ENCODE data around the gene ATG5. TPM values are rescaled to one million over a fixed set of nuclear protein-coding genes. Genes with fewer than 3 reads are reported as not detected.

The ATG5 gene
- total RNA-seq, 1 experiment from 2014 or later = 26.9 TPM

DNA sequence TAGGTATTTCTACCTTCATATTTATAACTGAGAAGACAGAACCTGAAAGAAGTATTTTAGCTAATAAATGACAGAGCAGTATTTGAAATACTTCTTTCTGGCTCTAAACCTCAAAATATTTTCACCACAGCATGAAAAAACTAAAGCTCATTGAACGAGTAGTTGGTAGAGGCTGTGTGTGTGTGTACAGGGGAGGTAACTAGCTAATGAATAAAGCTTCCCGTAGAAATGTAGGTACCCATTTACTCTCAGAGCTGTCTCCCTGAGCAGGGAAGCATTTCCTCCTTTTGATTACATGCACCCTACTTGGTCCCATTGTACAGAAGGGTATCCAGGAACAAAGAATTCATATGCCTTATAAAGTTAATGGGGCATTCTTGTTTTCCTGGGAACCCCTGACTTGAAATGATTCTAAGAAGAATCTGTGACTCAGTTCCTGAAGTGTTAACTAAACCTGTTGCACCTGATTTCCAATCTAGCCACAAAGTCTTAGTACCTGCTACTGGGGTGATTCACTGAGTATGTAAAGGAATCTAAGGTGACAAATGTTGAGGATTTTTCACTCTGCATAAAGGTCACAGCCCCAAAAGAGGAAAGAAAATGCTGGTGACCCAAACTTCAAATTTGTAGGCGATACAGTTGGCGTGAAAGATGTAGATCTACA is 47.4 kb upstream of the ATG5 start:
- no peak overlapping the region for H3K4me3 Mint-ChIP-seq (ENCODE audit: unreplicated experiment)
- BruUV-seq (replicated peaks) = no TSS peak
- Histone ChIP-seq H3K27me3 (replicated peaks; ENCODE audit: control insufficient read depth, insufficient read depth, low read length) (no peaks in the 10 kb centered on the region; the same call in none of the 2 replicates), H3K36me3 (ENCODE audit: control insufficient read depth, insufficient read depth, low read length) (no peaks in the 10 kb centered on the region), H3K9me3 (no peaks in the 10 kb centered on the region), H3K4me1 (no peaks in the 10 kb centered on the region), H3K4me3 (ENCODE audit: low read depth, low read length) (no peak overlapping the region)
- CTCF ChIA-PET = no interaction called here
- H3K27ac Mint-ChIP-seq (ENCODE audit: unreplicated experiment) = no peak overlapping the region
- TF ChIP-seq, protein P1, sequence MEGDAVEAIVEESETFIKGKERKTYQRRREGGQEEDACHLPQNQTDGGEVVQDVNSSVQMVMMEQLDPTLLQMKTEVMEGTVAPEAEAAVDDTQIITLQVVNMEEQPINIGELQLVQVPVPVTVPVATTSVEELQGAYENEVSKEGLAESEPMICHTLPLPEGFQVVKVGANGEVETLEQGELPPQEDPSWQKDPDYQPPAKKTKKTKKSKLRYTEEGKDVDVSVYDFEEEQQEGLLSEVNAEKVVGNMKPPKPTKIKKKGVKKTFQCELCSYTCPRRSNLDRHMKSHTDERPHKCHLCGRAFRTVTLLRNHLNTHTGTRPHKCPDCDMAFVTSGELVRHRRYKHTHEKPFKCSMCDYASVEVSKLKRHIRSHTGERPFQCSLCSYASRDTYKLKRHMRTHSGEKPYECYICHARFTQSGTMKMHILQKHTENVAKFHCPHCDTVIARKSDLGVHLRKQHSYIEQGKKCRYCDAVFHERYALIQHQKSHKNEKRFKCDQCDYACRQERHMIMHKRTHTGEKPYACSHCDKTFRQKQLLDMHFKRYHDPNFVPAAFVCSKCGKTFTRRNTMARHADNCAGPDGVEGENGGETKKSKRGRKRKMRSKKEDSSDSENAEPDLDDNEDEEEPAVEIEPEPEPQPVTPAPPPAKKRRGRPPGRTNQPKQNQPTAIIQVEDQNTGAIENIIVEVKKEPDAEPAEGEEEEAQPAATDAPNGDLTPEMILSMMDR (IDR thresholded peaks at IDR 0.05; ENCODE audit: insufficient read depth in 1 of 2, low read depth in 1 of 2, low read length in 1 of 2, severe bottlenecking in 1 of 2, unreplicated experiment in 1 of 2) = no peak
- no peaks in the 10 kb centered on the region for H3K4me1 Mint-ChIP-seq (ENCODE audit: low read depth, unreplicated experiment)
- POLR2A ChIA-PET = no interaction called here
- H3K36me3 Mint-ChIP-seq (ENCODE audit: insufficient read depth, unreplicated experiment) = no peaks in the 10 kb centered on the region
- no peaks in the 10 kb centered on the region for H3K9me3 Mint-ChIP-seq (ENCODE audit: unreplicated experiment)
- no peak for DNase-seq
- peaks cover 10% of the 10 kb centered on the region for H3K27me3 Mint-ChIP-seq (ENCODE audit: insufficient read depth, unreplicated experiment)
- intact Hi-C loops (cut with micrococcal nuclease; ENCODE audit: unreplicated experiment) = no loop called here

DNA sequence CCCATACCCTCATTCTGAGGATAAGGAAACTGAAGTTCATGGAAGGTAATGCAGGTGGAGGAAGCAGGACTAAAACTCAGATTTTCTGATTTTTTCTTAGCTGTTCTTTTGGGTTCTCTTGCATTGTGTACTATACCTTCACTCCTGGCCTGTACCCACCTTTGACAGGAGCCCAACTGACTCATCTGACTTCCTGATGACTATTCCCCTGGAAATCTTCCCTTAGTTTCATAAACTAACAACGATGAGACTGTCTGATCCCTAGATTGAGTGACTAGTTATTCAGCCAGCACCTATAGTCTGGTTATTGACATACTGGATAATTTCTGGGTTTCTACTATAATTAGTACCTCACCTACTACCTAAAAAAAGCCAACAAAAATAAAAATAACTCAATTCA is 45.1 kb upstream of the ATG5 start:
- TF ChIP-seq, protein P1 (IDR thresholded peaks at IDR 0.05; ENCODE audit: insufficient read depth in 1 of 2, low read depth in 1 of 2, low read length in 1 of 2, severe bottlenecking in 1 of 2, unreplicated experiment in 1 of 2) = no peak
- H3K4me1 Mint-ChIP-seq (ENCODE audit: low read depth, unreplicated experiment) = no peaks in the 10 kb centered on the region
- H3K27ac Mint-ChIP-seq (ENCODE audit: unreplicated experiment) = no peak overlapping the region
- Histone ChIP-seq H3K27me3 (replicated peaks; ENCODE audit: control insufficient read depth, insufficient read depth, low read length) (no peaks in the 10 kb centered on the region; the same call in none of the 2 replicates), H3K4me3 (ENCODE audit: low read depth, low read length) (no peak overlapping the region), H3K9me3 (no peaks in the 10 kb centered on the region), H3K4me1 (no peaks in the 10 kb centered on the region), H3K36me3 (ENCODE audit: control insufficient read depth, insufficient read depth, low read length) (no peaks in the 10 kb centered on the region)
- H3K27me3 Mint-ChIP-seq (ENCODE audit: insufficient read depth, unreplicated experiment) = peaks cover 3% of the 10 kb centered on the region
- ChIA-PET CTCF (no interaction called here), POLR2A (no interaction called here)
- no peaks in the 10 kb centered on the region for H3K36me3 Mint-ChIP-seq (ENCODE audit: insufficient read depth, unreplicated experiment)
- H3K9me3 Mint-ChIP-seq (ENCODE audit: unreplicated experiment) = no peaks in the 10 kb centered on the region
- no peak for DNase-seq
- intact Hi-C loops (cut with micrococcal nuclease; ENCODE audit: unreplicated experiment) = no loop called here
- BruUV-seq (replicated peaks) = no TSS peak
- no peak overlapping the region for H3K4me3 Mint-ChIP-seq (ENCODE audit: unreplicated experiment)

DNA sequence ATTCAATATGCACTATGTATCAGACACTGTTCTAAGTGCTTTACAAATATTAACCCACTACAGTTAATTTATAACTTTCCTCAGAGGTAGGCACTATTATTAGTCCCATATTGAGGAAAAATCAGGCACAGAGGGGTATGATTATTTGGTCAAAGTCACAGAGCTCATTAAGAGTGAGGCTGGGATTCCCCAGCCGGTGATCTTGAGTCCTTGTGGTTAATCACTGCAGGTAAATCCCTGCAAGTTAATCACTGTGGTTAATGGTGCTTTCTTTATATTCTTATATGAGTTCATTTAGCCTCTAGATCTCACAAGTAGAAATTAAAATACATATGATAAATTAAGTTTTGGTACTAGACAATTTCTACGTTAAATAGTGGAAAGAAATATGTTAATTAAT is 44.2 kb upstream of the ATG5 start:
- H3K27ac Mint-ChIP-seq (ENCODE audit: unreplicated experiment) = no peak overlapping the region
- H3K9me3 Mint-ChIP-seq (ENCODE audit: unreplicated experiment) = no peaks in the 10 kb centered on the region
- H3K27me3 Mint-ChIP-seq (ENCODE audit: insufficient read depth, unreplicated experiment) = no peaks in the 10 kb centered on the region
- BruUV-seq (replicated peaks) = no TSS peak
- Histone ChIP-seq H3K4me1 (no peaks in the 10 kb centered on the region), H3K36me3 (ENCODE audit: control insufficient read depth, insufficient read depth, low read length) (no peaks in the 10 kb centered on the region), H3K4me3 (ENCODE audit: low read depth, low read length) (no peak overlapping the region), H3K9me3 (no peaks in the 10 kb centered on the region), H3K27me3 (replicated peaks; ENCODE audit: control insufficient read depth, insufficient read depth, low read length) (no peaks in the 10 kb centered on the region; the same call in none of the 2 replicates)
- no peaks in the 10 kb centered on the region for H3K36me3 Mint-ChIP-seq (ENCODE audit: insufficient read depth, unreplicated experiment)
- no peaks in the 10 kb centered on the region for H3K4me1 Mint-ChIP-seq (ENCODE audit: low read depth, unreplicated experiment)
- TF ChIP-seq, protein P1 (IDR thresholded peaks at IDR 0.05; ENCODE audit: insufficient read depth in 1 of 2, low read depth in 1 of 2, low read length in 1 of 2, severe bottlenecking in 1 of 2, unreplicated experiment in 1 of 2) = no peak
- ChIA-PET POLR2A (no interaction called here), CTCF (no interaction called here)
- H3K4me3 Mint-ChIP-seq (ENCODE audit: unreplicated experiment) = no peak overlapping the region
- intact Hi-C loops (cut with micrococcal nuclease; ENCODE audit: unreplicated experiment) = no loop called here
- DNase-seq = no peak

Measured in Caco-2 (cell line).